NT2/D1 (cell line): ENCODE data around the gene RAB28.

Experiments
- SUZ12 ChIP-seq: IDR thresholded peaks from 2 replicates; pipeline ENCODE4 v1.6.1; 2011; ENCODE audit not compliant: insufficient read length, insufficient read depth; ENCODE audit errors: extremely low read depth
- YY1 ChIP-seq: IDR thresholded peaks from 2 replicates; pipeline ENCODE4 v1.6.1; 2011; ENCODE audit not compliant: insufficient read length, insufficient read depth
- ZNF274 ChIP-seq: IDR thresholded peaks from 2 replicates; pipeline ENCODE4 v1.6.1; 2011; ENCODE audit warnings: mild to moderate bottlenecking, low read depth, low read length

DNA sequence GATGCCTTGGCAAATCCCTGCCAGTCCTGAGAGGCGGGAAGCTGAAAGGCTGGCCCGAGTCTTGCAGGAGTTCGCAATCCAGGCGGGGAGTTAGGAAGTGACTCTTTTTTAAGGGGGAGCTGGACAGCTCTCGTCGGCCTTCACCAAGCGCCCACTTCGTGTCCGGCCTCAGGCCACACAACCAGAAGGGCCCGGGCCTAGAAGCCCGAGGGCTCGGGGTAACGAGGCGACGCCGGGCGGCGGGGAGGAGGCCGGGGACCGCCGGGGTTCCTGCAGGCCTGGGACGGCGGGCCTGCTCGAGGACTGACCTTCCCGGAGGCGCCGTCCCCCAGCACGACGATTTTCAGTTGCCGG, 395 bp downstream of the RAB28 start:
- TF ChIP-seq ZNF274 = no peak
- no peak for TF ChIP-seq SUZ12
- TF ChIP-seq YY1 = no peak
